H1 (cell line): ENCODE data around the gene UTS2R. TPM values are rescaled to one million over a fixed set of nuclear protein-coding genes. Genes with fewer than 3 reads are reported as not detected.

Experiments
- CTCF ChIA-PET: fragments of 300-600 bp; sonication (Branson Sonifier 250); formaldehyde crosslinking; loops from one replicate; lab custom pipeline; 2021; ENCODE audit not compliant: partially characterized antibody; lab: Charles Lee
- POLR2A ChIA-PET: fragments of 300-600 bp; sonication (Branson Sonifier 250); formaldehyde crosslinking; loops from one replicate; lab custom pipeline; 2021; ENCODE audit warnings: inconsistent platforms; ENCODE audit not compliant: partially characterized antibody; lab: Charles Lee
- DNase-seq, 2 experiments: peaks; one replicate each; pipeline versions ENCODE4 v3.0.0 to v3.0.0-alpha.2; 2010 to 2022; ENCODE audit warnings: low spot score in 2 of 2, low read depth in 1 of 2, mixed read lengths in 1 of 2
- FAIRE-seq: peaks from 2 replicates; lab custom pipeline; 2011; peaks lifted over from hg19 to GRCh38; lab: Jason Lieb, UNC
- H2AFZ ChIP-seq: 2 replicates; pipeline ENCODE4 v1.8.1; 2012; ENCODE audit warnings: low read length, inconsistent platforms
- H2AK5ac ChIP-seq: 2 replicates; pipeline ENCODE4 v1.6.1; 2013; ENCODE audit warnings: low read depth, low read length
- H2BK120ac ChIP-seq: replicated peaks from 2 replicates; pipeline ENCODE3; 2013; ENCODE audit warnings: low read depth, low read length, inconsistent platforms
- H2BK12ac ChIP-seq: 2 replicates; pipeline ENCODE4 v1.6.1; 2013; ENCODE audit warnings: low read depth, low read length
- H2BK15ac ChIP-seq: 2 replicates; pipeline ENCODE4 v1.6.1; 2013; ENCODE audit warnings: low read length
- H2BK20ac ChIP-seq: 2 replicates; pipeline ENCODE4 v1.6.1; 2013; ENCODE audit warnings: low read length
- H2BK5ac ChIP-seq: 2 replicates; pipeline ENCODE4 v1.6.1; 2013; ENCODE audit warnings: low read depth, low read length
- H3K14ac ChIP-seq: 2 replicates; pipeline ENCODE4 v1.6.1; 2013; ENCODE audit warnings: inconsistent platforms; ENCODE audit not compliant: insufficient read length
- H3K18ac ChIP-seq: 2 replicates; pipeline ENCODE4 v1.6.1; 2013; ENCODE audit warnings: low read length; ENCODE audit errors: extremely low read depth
- H3K23ac ChIP-seq: 2 replicates; pipeline ENCODE4 v1.6.1; 2013; ENCODE audit warnings: inconsistent platforms; ENCODE audit not compliant: insufficient read length
- H3K23me2 ChIP-seq: 2 replicates; pipeline ENCODE4 v1.6.1; 2013; ENCODE audit warnings: low read depth, low read length
- H3K27ac ChIP-seq: 2 replicates; pipeline ENCODE4 v1.6.1; 2011; ENCODE audit warnings: low read depth, low read length, inconsistent platforms
- H3K27me3 ChIP-seq, 4 experiments: replicated peaks in 1 of 4; 1 replicate in 1 of 4; 2 replicates in 3 of 4; pipeline versions ENCODE4 v1.6.1 to v1.8.1; 2011 to 2013; ENCODE audit warnings: low read length in 3 of 4, mild to moderate bottlenecking in 3 of 4, inconsistent platforms in 2 of 4, mixed read lengths in 2 of 4, moderate library complexity in 1 of 4; ENCODE audit not compliant: control insufficient read depth in 3 of 4, insufficient read depth in 3 of 4; ENCODE audit errors: extremely low read depth in 1 of 4
- H3K36me3 ChIP-seq, 4 experiments: 2 replicates each; pipeline versions ENCODE4 v1.6.1 to v1.8.1; 2011 to 2013; ENCODE audit warnings: mild to moderate bottlenecking in 4 of 4, low read length in 3 of 4, moderate library complexity in 2 of 4, control low read depth in 1 of 4, inconsistent platforms in 1 of 4; ENCODE audit not compliant: insufficient read depth in 4 of 4, control insufficient read depth in 2 of 4
- H3K4ac ChIP-seq: replicated peaks from 2 replicates; pipeline ENCODE3; 2013; ENCODE audit warnings: low read length, low read depth, mixed read lengths, inconsistent platforms; ENCODE audit not compliant: insufficient read length
- H3K4me1 ChIP-seq, 4 experiments: replicated peaks in 1 of 4; 1 replicate in 1 of 4; 2 replicates in 3 of 4; pipeline versions ENCODE4 v1.6.1 to v1.8.1; 2011 to 2013; ENCODE audit warnings: low read length in 3 of 4, inconsistent platforms in 2 of 4, mixed read lengths in 1 of 4; ENCODE audit not compliant: insufficient read depth in 4 of 4, control insufficient read depth in 3 of 4
- H3K4me2 ChIP-seq, 2 experiments: 2 replicates each; pipeline versions ENCODE4 v1.6.1 to v1.8.1; 2011 to 2013; ENCODE audit warnings: low read depth in 2 of 2, low read length in 2 of 2, control low read depth in 1 of 2, inconsistent platforms in 1 of 2, mild to moderate bottlenecking in 1 of 2; ENCODE audit not compliant: insufficient read depth in 1 of 2
- H3K4me3 ChIP-seq, 4 experiments: fragments of 200-600, 300-600 bp in 1 of 4; sonication (generic), shearing (Covaris generic), sonication (Bioruptor Twin) in 1 of 4; 2 replicates each; pipeline versions ENCODE4 v1.5.1 to v1.8.1; 2011 to 2016; ENCODE audit warnings: low read length in 4 of 4, low read depth in 3 of 4, control low read depth in 2 of 4, inconsistent platforms in 2 of 4, mild to moderate bottlenecking in 2 of 4, mixed read lengths in 1 of 4, moderate library complexity in 1 of 4; ENCODE audit not compliant: insufficient read depth in 2 of 4; ENCODE audit errors: extremely low read depth in 1 of 4
- H3K56ac ChIP-seq: replicated peaks from 2 replicates; pipeline ENCODE3; 2013; ENCODE audit warnings: low read depth, mild to moderate bottlenecking, mixed read lengths, low read length, inconsistent platforms; ENCODE audit not compliant: insufficient read length
- H3K79me1 ChIP-seq: 2 replicates; pipeline ENCODE4 v1.6.1; 2013; ENCODE audit warnings: low read depth, low read length, control low read depth
- H3K79me2 ChIP-seq, 2 experiments: 2 replicates each; pipeline versions ENCODE4 v1.6.1 to v1.8.1; 2012 to 2013; ENCODE audit warnings: low read length in 2 of 2, mild to moderate bottlenecking in 2 of 2, inconsistent platforms in 1 of 2; ENCODE audit not compliant: insufficient read depth in 2 of 2, control insufficient read depth in 1 of 2
- H3K9ac ChIP-seq, 4 experiments: replicated peaks in 1 of 4; 1 replicate in 1 of 4; 2 replicates in 3 of 4; pipeline versions ENCODE4 v1.6.1 to v1.8.1; 2011 to 2013; ENCODE audit warnings: low read depth in 3 of 4, low read length in 3 of 4, control low read depth in 2 of 4, mild to moderate bottlenecking in 2 of 4, moderate library complexity in 2 of 4, inconsistent platforms in 1 of 4; ENCODE audit errors: extremely low read depth in 1 of 4
- H3K9me3 ChIP-seq, 2 experiments: 2 replicates each; pipeline versions ENCODE4 v1.6.1 to v1.8.1; 2012 to 2013; ENCODE audit warnings: mild to moderate bottlenecking in 2 of 2, moderate library complexity in 2 of 2, control low read depth in 1 of 2, inconsistent platforms in 1 of 2, low read depth in 1 of 2, low read length in 1 of 2, mixed read lengths in 1 of 2; ENCODE audit not compliant: insufficient read depth in 2 of 2
- H4K20me1 ChIP-seq, 2 experiments: replicated peaks in 1 of 2; 2 replicates each; pipeline versions ENCODE3 to v1.8.1; 2011 to 2013; ENCODE audit warnings: inconsistent platforms in 2 of 2, low read length in 2 of 2, mild to moderate bottlenecking in 1 of 2; ENCODE audit not compliant: insufficient read depth in 2 of 2, control insufficient read depth in 1 of 2
- H4K5ac ChIP-seq: 2 replicates; pipeline ENCODE4 v1.6.1; 2013; ENCODE audit warnings: low read length, low read depth, mixed read lengths, inconsistent platforms; ENCODE audit not compliant: insufficient read length
- H4K8ac ChIP-seq: 2 replicates; pipeline ENCODE4 v1.8.0; 2013; ENCODE audit warnings: mild to moderate bottlenecking, moderate library complexity, low read length, inconsistent platforms; ENCODE audit not compliant: insufficient read depth; ENCODE audit errors: extremely low read depth
- H4K91ac ChIP-seq: replicated peaks from 2 replicates; pipeline ENCODE3; 2013; ENCODE audit warnings: low read length, mixed read lengths, inconsistent platforms; ENCODE audit not compliant: insufficient read length
- BCL11A ChIP-seq, 2 experiments: IDR thresholded peaks; one replicate each; pipeline ENCODE4 v1.6.1; 2011; ENCODE audit warnings: low read depth in 2 of 2, low read length in 2 of 2, mild to moderate bottlenecking in 2 of 2
- CBX8 ChIP-seq: fragments of 300-800, 300-1000 bp; sonication (generic); IDR thresholded peaks from 2 replicates; pipeline ENCODE4 v1.7.1; 2016; ENCODE audit warnings: low read depth, low read length, borderline replicate concordance
- CTCF ChIP-seq, 3 experiments: IDR thresholded peaks; 1 replicate in 2 of 3; 2 replicates in 1 of 3; pipeline versions ENCODE4 v1.5.1 to v1.6.1; 2011; ENCODE audit warnings: low read length in 3 of 3, mild to moderate bottlenecking in 3 of 3, inconsistent platforms in 2 of 3, low read depth in 1 of 3, moderate library complexity in 1 of 3; ENCODE audit not compliant: insufficient read depth in 1 of 3; ENCODE audit errors: control extremely low read depth in 1 of 3
- HDAC6 ChIP-seq: IDR thresholded peaks from one replicate; pipeline ENCODE4 v1.7.1; 2012; ENCODE audit warnings: low read depth, mild to moderate bottlenecking, inconsistent platforms, low read length, moderate library complexity
- JUN ChIP-seq: IDR thresholded peaks from 2 replicates; pipeline ENCODE4 v1.6.1; 2011; ENCODE audit warnings: low read depth, mild to moderate bottlenecking, improper control_type of control experiment, low read length
- KDM4A ChIP-seq: IDR thresholded peaks from one replicate; pipeline ENCODE4 v1.7.1; 2012; ENCODE audit warnings: low read depth, mild to moderate bottlenecking, moderate library complexity, low read length, inconsistent platforms; ENCODE audit not compliant: severe bottlenecking
- SIN3A ChIP-seq, 2 experiments: IDR thresholded peaks in 1 of 2; conservative IDR thresholded peaks in 1 of 2; 2 replicates each; pipeline ENCODE4 v1.6.1; 2011 to 2012; ENCODE audit warnings: low read length in 2 of 2, improper control_type of control experiment in 1 of 2, low read depth in 1 of 2, mild to moderate bottlenecking in 1 of 2
- SIX5 ChIP-seq: IDR thresholded peaks from 2 replicates; pipeline ENCODE4 v1.6.1; 2011; ENCODE audit warnings: mild to moderate bottlenecking, low read depth, low read length
- TAF1 ChIP-seq: IDR thresholded peaks from 2 replicates; pipeline ENCODE4 v1.6.1; 2011; ENCODE audit warnings: mild to moderate bottlenecking, low read depth, low read length
- TAF7 ChIP-seq: optimal IDR thresholded peaks from 2 replicates; pipeline ENCODE3; 2011; ENCODE audit warnings: low read depth, mild to moderate bottlenecking, inconsistent platforms, low read length, moderate library complexity, borderline replicate concordance
- WGBS, 2 experiments: shearing (Covaris generic) in 1 of 2; methylation state at CpG; one replicate each; pipeline versions ENCODE4 v1.1.6 to v1.1.7; 2013 to 2015; ENCODE audit warnings: low lambda C conversion rate in 2 of 2, mixed read lengths in 2 of 2, inconsistent platforms in 1 of 2, low coverage in 1 of 2, missing lambda C conversion rate in 1 of 2; ENCODE audit not compliant: insufficient replicate concordance in 2 of 2, insufficient coverage in 1 of 2, insufficient read length in 1 of 2; ENCODE audit errors: extremely low coverage in 1 of 2, missing lambda C conversion rate in 1 of 2; 5-methylcytosine and 5-hydroxymethylcytosine counted together
- polyA plus RNA-seq, 7 experiments: library from polyadenylated mRNA; depleted of rRNA in 3 of 7; stranded (reverse) in 5 of 7; unstranded in 2 of 7; fragments of >200 nt in 5 of 7; fragments of 200-250 nt in 2 of 7; gene quantifications; 1 replicate in 5 of 7; 2 replicates in 1 of 7; 4 replicates in 1 of 7; pipeline versions ENCODE4 v1.2.1 to v1.2.3, GENCODE V29; 2011 to 2013; ENCODE audit warnings: missing spikeins in 2 of 7, mixed read lengths in 2 of 7
- total RNA-seq: library from RNA; stranded (reverse); fragmentation: NEBNext Ultra II Directional; extraction: Animal tissue kit (Norgen Biotek cat#: 25700); gene quantifications from 2 replicates; pipeline ENCODE4 v1.2.1, GENCODE V29; 2021

The UTS2R gene
- total and polyA plus RNA-seq, 2 of the 8 experiments (the other 6 are each of a cell fraction or from before 2014, with no cell fraction given): 0.27 TPM; not detected in 1

- Histone ChIP-seq H4K91ac (no peak overlapping the region), H3K4me3 (no peak overlapping the region), H3K23me2 (peaks cover 2% of the 10 kb centered on the region; the same call in 1 of the 2 replicates), H3K27ac (no peak overlapping the region), H3K18ac (no peak overlapping the region), H3K36me3 (no peaks in the 10 kb centered on the region), H2BK120ac (no peak overlapping the region), H2AK5ac (no peak overlapping the region), H4K20me1 (no peaks in the 10 kb centered on the region), H3K27me3 (peaks cover 9 to 22% (median 20%) of the 10 kb centered on the region in 4 experiments), H3K4me1 (peaks cover 0 to 5% (median 2%) of the 10 kb centered on the region in 4 experiments; a peak in 3 of 7 replicates), H4K5ac (no peak overlapping the region), H2AFZ (no peak overlapping the region), H2BK12ac (no peak overlapping the region), H3K4me2 (no peak overlapping the region), H3K79me1 (no peaks in the 10 kb centered on the region), H3K4ac (no peak overlapping the region)
- FAIRE-seq (no peak), DNase-seq (no peak)
- CTCF ChIA-PET: interaction anchor here (0.6 to 1.3 kb wide), 6 partner anchors 12 to 882 kb away, joined by 3 to 4 read pairs (median 3); no protein-coding TSS in a partner anchor
- TF ChIP-seq JUN (no peak), CTCF (IDR thresholded peaks at IDR 0.05; ENCODE audit: control extremely low read depth in 1 of 3, insufficient read depth in 1 of 3, low read depth in 1 of 3, low read length in 3 of 3) (no peak), SIN3A (conservative IDR thresholded peaks at IDR 0.05 in 1 of 2, IDR thresholded peaks at IDR 0.05 in 1 of 2; ENCODE audit: low read depth in 1 of 2, low read length in 2 of 2) (no peak), HDAC6 (no peak), SIX5 (no peak), TAF1 (no peak), KDM4A (no peak), BCL11A (IDR thresholded peaks at IDR 0.05; ENCODE audit: low read depth in 2 of 2, low read length in 2 of 2) (no peak), TAF7 (no peak), CBX8 (no peak)
- TF ChIP-seq, all 59 proteins: peak for 0
- no peak overlapping the region for H3K23ac ChIP-seq
- no peak overlapping the region for H3K56ac ChIP-seq
- no peak overlapping the region for H3K14ac ChIP-seq
- WGBS, 2 experiments: 95% methylated on average over 7 of the region's 7 CpGs; no CpG with 5 or more reads in 1 of the 2 experiments
- no peak overlapping the region for H2BK20ac ChIP-seq
- H3K79me2 ChIP-seq: no peaks in the 10 kb centered on the region
- H2BK5ac ChIP-seq: no peak overlapping the region
- H2BK15ac ChIP-seq: no peak overlapping the region
- H3K9ac ChIP-seq: no peak overlapping the region
- no peaks in the 10 kb centered on the region; a peak in 1 of 4 replicates for H3K9me3 ChIP-seq
- POLR2A ChIA-PET: interaction anchor here (0.7 to 1.4 kb wide), 2 partner anchors 9 to 33 kb away, joined by 4 to 5 read pairs; no protein-coding TSS in a partner anchor
- H4K8ac ChIP-seq: no peak overlapping the region
These were observed 4.8 kb upstream of the UTS2R start for GRCh38 chr17:82366749-82367148.
